HCT116 (cell line): ENCODE results near the gene POLR1D. TPM values are rescaled to one million over a fixed set of nuclear protein-coding genes. Genes with fewer than 3 reads are reported as not detected.

Experiments used
- ATAC-seq: fragments of 200-7000 bp; cut with Tn5 transposase; 2 replicates; pipeline ENCODE4 v1.9.1; 2020; ENCODE audit warnings: mild to moderate bottlenecking, moderate library complexity
- BruUV-seq: library from RNA; stranded (reverse); fragments of 400-500 nt; replicated peaks from 2 replicates; lab custom pipeline; 2021; lab: Mats Ljungman, UMichigan
- CTCF ChIA-PET: fragments of 300-600 bp; sonication (Branson Sonifier 250); formaldehyde crosslinking; loops from one replicate; lab custom pipeline; 2021; ENCODE audit warnings: antibody characterized with exemption; lab: Charles Lee
- POLR2A ChIA-PET: fragments of 300-600, 350-600 bp; sonication (Branson Sonifier 250); formaldehyde crosslinking; loops from one replicate; lab custom pipeline; 2021; ENCODE audit warnings: antibody characterized with exemption; lab: Charles Lee
- RAD21 ChIA-PET, 2 experiments: fragments of 300-600 bp; sonication (Branson Sonifier 250); formaldehyde crosslinking; loops; one replicate each; lab custom pipeline; 2023; ENCODE audit warnings: low total read pairs in 2 of 2; ENCODE audit not compliant: uncharacterized antibody in 2 of 2, unreplicated experiment in 2 of 2, low non-redundant PET in 1 of 2; lab: Charles Lee
- DNase-seq: peaks from one replicate; pipeline ENCODE4 v3.0.0-alpha.2; 2010; ENCODE audit warnings: low read depth, low spot score
- H2AFZ ChIP-seq: fragments of 200-600 bp; shearing (Covaris generic), sonication (generic); 2 replicates; pipeline ENCODE4 v1.6.1; 2017; ENCODE audit warnings: low read depth, mixed run types, mixed read lengths, antibody characterized with exemption, low read length; ENCODE audit not compliant: poor library complexity, severe bottlenecking
- H3K27ac ChIP-seq: 2 replicates; pipeline ENCODE4 v1.5.1; 2012; ENCODE audit warnings: low read depth, low read length
- H3K27me3 ChIP-seq: fragments of 200-600 bp; sonication (generic); 2 replicates; pipeline ENCODE4 v1.6.1; 2016; ENCODE audit warnings: mixed run types, low read length, mixed read lengths; ENCODE audit not compliant: insufficient read depth
- H3K36me3 ChIP-seq, 2 experiments: fragments of 200-500 bp in 1 of 2; fragments of 200-600 bp in 1 of 2; sonication (Bioruptor generic) in 1 of 2; sonication (generic) in 1 of 2; 2 replicates each; pipeline versions ENCODE4 v1.5.1 to v1.6.1; 2014 to 2016; ENCODE audit warnings: low read length in 2 of 2, inconsistent platforms in 1 of 2, mixed read lengths in 1 of 2, mixed run types in 1 of 2; ENCODE audit not compliant: insufficient read depth in 2 of 2, control insufficient read depth in 1 of 2
- H3K4me1 ChIP-seq, 2 experiments: fragments of 200-600 bp in 1 of 2; sonication (generic) in 1 of 2; 2 replicates each; pipeline versions ENCODE4 v1.5.1 to v1.6.1; 2012 to 2017; ENCODE audit warnings: low read length in 2 of 2, inconsistent platforms in 1 of 2, mild to moderate bottlenecking in 1 of 2, mixed read lengths in 1 of 2, mixed run types in 1 of 2, moderate library complexity in 1 of 2; ENCODE audit not compliant: insufficient read depth in 2 of 2, control insufficient read depth in 1 of 2
- H3K4me2 ChIP-seq: fragments of 200-600 bp; sonication (generic); 2 replicates; pipeline ENCODE4 v1.6.1; 2017; ENCODE audit warnings: mixed run types, low read length, mixed read lengths
- H3K4me3 ChIP-seq, 2 experiments: fragments of 200-600 bp in 1 of 2; sonication (generic) in 1 of 2; replicated peaks in 1 of 2; 2 replicates each; pipeline ENCODE4 v1.5.1; 2011 to 2016; ENCODE audit warnings: low read length in 2 of 2, control low read depth in 1 of 2, low read depth in 1 of 2, mild to moderate bottlenecking in 1 of 2, mixed read lengths in 1 of 2, mixed run types in 1 of 2
- H3K79me2 ChIP-seq: fragments of 200-600 bp; sonication (generic); 2 replicates; pipeline ENCODE4 v1.6.1; 2017; ENCODE audit warnings: mild to moderate bottlenecking, mixed run types, low read length, moderate library complexity, mixed read lengths; ENCODE audit not compliant: insufficient read depth
- H3K9ac ChIP-seq: fragments of 200-600 bp; sonication (generic); 2 replicates; pipeline ENCODE4 v1.6.1; 2016; ENCODE audit warnings: low read length, mixed read lengths
- H3K9me2 ChIP-seq: fragments of 200-600 bp; sonication (generic), shearing (Covaris generic); 2 replicates; pipeline ENCODE4 v1.6.1; 2017; ENCODE audit warnings: mixed run types, mild to moderate bottlenecking, moderate library complexity; ENCODE audit not compliant: insufficient read depth
- H3K9me3 ChIP-seq, 2 experiments: fragments of 200-500 bp in 1 of 2; fragments of 200-600 bp in 1 of 2; sonication (Bioruptor generic) in 1 of 2; sonication (generic) in 1 of 2; 2 replicates each; pipeline ENCODE4 v1.6.1; 2014 to 2017; ENCODE audit warnings: low read length in 2 of 2, mixed read lengths in 2 of 2, inconsistent platforms in 1 of 2, low read depth in 1 of 2, mild to moderate bottlenecking in 1 of 2, mixed run types in 1 of 2, moderate library complexity in 1 of 2; ENCODE audit not compliant: control insufficient read depth in 1 of 2, insufficient read depth in 1 of 2
- H4K20me1 ChIP-seq: fragments of 200-600 bp; sonication (generic), shearing (Covaris generic); 2 replicates; pipeline ENCODE4 v1.6.1; 2017; ENCODE audit warnings: mixed run types, mild to moderate bottlenecking, moderate library complexity; ENCODE audit not compliant: insufficient read depth
- POLR2A ChIP-seq: IDR thresholded peaks from 2 replicates; pipeline ENCODE4 v1.7.0; 2011; ENCODE audit warnings: borderline replicate concordance; ENCODE audit not compliant: insufficient read depth, insufficient read length; ENCODE audit errors: extremely low read depth
- POLR2AphosphoS5 ChIP-seq: IDR thresholded peaks from 2 replicates; pipeline ENCODE4 v1.6.1; 2011; ENCODE audit warnings: mild to moderate bottlenecking, low read depth, low read length, moderate library complexity
- REST ChIP-seq: IDR thresholded peaks from 2 replicates; pipeline ENCODE4 v1.6.1; 2012; ENCODE audit warnings: low read depth
- SIN3A ChIP-seq: IDR thresholded peaks from 2 replicates; pipeline ENCODE4 v1.6.1; 2012; ENCODE audit warnings: low read depth
- ZNF274 ChIP-seq: fragments of 200-500 bp; sonication (Bioruptor generic); IDR thresholded peaks from 2 replicates; pipeline ENCODE4 v1.6.1; 2014; ENCODE audit warnings: mild to moderate bottlenecking, low read depth, low read length, inconsistent platforms
- intact Hi-C: fragments of 100-400 bp; cut with micrococcal nuclease; formaldehyde crosslinking; loops from 2 replicates; pipeline ENCODE4 v1.10.0; 2022
- total RNA-seq: library from RNA; stranded (reverse); gene quantifications from one replicate; pipeline ENCODE4 v1.2.1, GENCODE V29; 2021; ENCODE audit not compliant: unreplicated experiment

The POLR1D gene
- total RNA-seq, 1 experiment from 2014 or later = 184 TPM

GRCh38 chr13:27654059-27654458 lies 32.4 kb downstream of the POLR1D start:
- ATAC-seq = no peak
- ChIA-PET CTCF (interaction anchor here (0.7 kb wide), 1 partner anchor 11 kb away, joined by 3 read pairs; no protein-coding TSS in a partner anchor), POLR2A (no interaction called here)

More at GRCh38 chr13:27654059-27654458, 32.4 kb downstream of the POLR1D start:
- H3K4me3 ChIP-seq = no peak overlapping the region
- H3K9me2 ChIP-seq = no peaks in the 10 kb centered on the region
- no peak overlapping the region for H2AFZ ChIP-seq
- no peaks in the 10 kb centered on the region for H3K79me2 ChIP-seq
- H3K9ac ChIP-seq = no peak overlapping the region
- BruUV-seq = no TSS peak
- peaks cover 16 to 21% of the 10 kb centered on the region in 2 experiments; a peak in 3 of 4 replicates for H3K36me3 ChIP-seq
- RAD21 ChIA-PET = no interaction called here
- H3K9me3 ChIP-seq = peaks cover 12 to 15% of the 10 kb centered on the region in 2 experiments; a peak in 3 of 4 replicates
- H3K4me1 ChIP-seq = 0 out of 4 replicates have a peak, but pooled peaks cover 0 to 4% of the 10 kb centered on the region in 2 experiments
- no peaks in the 10 kb centered on the region for H3K27me3 ChIP-seq
- no peak for DNase-seq
- TF ChIP-seq SIN3A (no peak), REST (no peak), POLR2AphosphoS5 (no peak), POLR2A (no peak), ZNF274 (no peak)
- TF ChIP-seq, all 23 proteins: peak for 0
- Histone ChIP-seq H3K27ac (no peak overlapping the region), H4K20me1 (no peaks in the 10 kb centered on the region), H3K4me2 (no peak overlapping the region)
- intact Hi-C loops = no loop called here
